Measurements from ENCODE around the gene MTHFR.

The MTHFR gene

GRCh38 chr1:11794446-11795237 lies 11.1 kb downstream of the MTHFR start:
- TF ChIP-seq TCF12 (IDR thresholded peaks at IDR 0.05; ENCODE audit: low read depth), result no peak
- no peak for TF ChIP-seq TEAD4 (IDR thresholded peaks at IDR 0.05)
- no peak for TF ChIP-seq USF1 (IDR thresholded peaks at IDR 0.05)
- TF ChIP-seq EGR1 (IDR thresholded peaks at IDR 0.05), result no peak
- no peak for TF ChIP-seq CEBPB (IDR thresholded peaks at IDR 0.05)

- TF ChIP-seq CEBPB (IDR thresholded peaks at IDR 0.05) (no peak), ZBTB7A (IDR thresholded peaks at IDR 0.05; ENCODE audit: low read depth) (no peak), EP300 (IDR thresholded peaks at IDR 0.05; ENCODE audit: borderline replicate concordance) (no peak), YY1 (IDR thresholded peaks at IDR 0.05; ENCODE audit: low read depth) (no peak)
- TF ChIP-seq, protein P1, sequence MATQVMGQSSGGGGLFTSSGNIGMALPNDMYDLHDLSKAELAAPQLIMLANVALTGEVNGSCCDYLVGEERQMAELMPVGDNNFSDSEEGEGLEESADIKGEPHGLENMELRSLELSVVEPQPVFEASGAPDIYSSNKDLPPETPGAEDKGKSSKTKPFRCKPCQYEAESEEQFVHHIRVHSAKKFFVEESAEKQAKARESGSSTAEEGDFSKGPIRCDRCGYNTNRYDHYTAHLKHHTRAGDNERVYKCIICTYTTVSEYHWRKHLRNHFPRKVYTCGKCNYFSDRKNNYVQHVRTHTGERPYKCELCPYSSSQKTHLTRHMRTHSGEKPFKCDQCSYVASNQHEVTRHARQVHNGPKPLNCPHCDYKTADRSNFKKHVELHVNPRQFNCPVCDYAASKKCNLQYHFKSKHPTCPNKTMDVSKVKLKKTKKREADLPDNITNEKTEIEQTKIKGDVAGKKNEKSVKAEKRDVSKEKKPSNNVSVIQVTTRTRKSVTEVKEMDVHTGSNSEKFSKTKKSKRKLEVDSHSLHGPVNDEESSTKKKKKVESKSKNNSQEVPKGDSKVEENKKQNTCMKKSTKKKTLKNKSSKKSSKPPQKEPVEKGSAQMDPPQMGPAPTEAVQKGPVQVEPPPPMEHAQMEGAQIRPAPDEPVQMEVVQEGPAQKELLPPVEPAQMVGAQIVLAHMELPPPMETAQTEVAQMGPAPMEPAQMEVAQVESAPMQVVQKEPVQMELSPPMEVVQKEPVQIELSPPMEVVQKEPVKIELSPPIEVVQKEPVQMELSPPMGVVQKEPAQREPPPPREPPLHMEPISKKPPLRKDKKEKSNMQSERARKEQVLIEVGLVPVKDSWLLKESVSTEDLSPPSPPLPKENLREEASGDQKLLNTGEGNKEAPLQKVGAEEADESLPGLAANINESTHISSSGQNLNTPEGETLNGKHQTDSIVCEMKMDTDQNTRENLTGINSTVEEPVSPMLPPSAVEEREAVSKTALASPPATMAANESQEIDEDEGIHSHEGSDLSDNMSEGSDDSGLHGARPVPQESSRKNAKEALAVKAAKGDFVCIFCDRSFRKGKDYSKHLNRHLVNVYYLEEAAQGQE (IDR thresholded peaks at IDR 0.05; ENCODE audit: low read depth), result no peak
Observed at GRCh38 chr1:11793819-11794218, 11.9 kb downstream of the MTHFR start.

DNA sequence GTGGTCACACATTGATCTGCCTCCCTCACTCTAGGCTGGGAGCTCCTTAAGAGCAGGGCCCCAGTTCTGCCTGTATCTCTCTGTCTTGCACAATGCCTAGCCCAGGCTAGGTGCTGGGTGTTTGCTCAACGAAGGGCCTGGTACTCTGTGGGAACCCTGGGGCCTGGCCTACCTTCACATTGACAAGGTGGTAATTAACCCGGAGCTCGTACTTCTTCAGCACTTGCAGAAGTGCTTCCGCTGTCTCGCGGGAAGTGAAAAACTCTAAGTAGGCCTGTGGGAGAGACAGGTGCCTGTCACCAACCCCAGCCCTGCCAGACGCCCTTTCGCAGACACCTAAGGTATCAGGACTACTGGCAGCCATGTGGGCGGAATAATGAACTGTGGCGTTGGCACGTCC lies 13.7 kb downstream of the MTHFR start:
- TF ChIP-seq, protein P1 (IDR thresholded peaks at IDR 0.05; ENCODE audit: low read depth), result no peak
- TF ChIP-seq ZBTB7A (IDR thresholded peaks at IDR 0.05; ENCODE audit: low read depth) (no peak), TEAD4 (IDR thresholded peaks at IDR 0.05) (no peak), USF1 (IDR thresholded peaks at IDR 0.05) (no peak), NFIC (IDR thresholded peaks at IDR 0.05) (no peak), RAD21 (IDR thresholded peaks at IDR 0.05; ENCODE audit: low read depth) (no peak), YY1 (IDR thresholded peaks at IDR 0.05; ENCODE audit: low read depth) (no peak), EP300 (IDR thresholded peaks at IDR 0.05; ENCODE audit: borderline replicate concordance) (no peak), CREB1 (IDR thresholded peaks at IDR 0.05; ENCODE audit: low read depth) (no peak), CEBPB (IDR thresholded peaks at IDR 0.05) (no peak), TAF1 (IDR thresholded peaks at IDR 0.05; ENCODE audit: low read depth) (no peak), FOXM1 (IDR thresholded peaks at IDR 0.05; ENCODE audit: borderline replicate concordance, low read depth) (no peak)

GRCh38 chr1:11790880-11791715 lies 14.7 kb downstream of the MTHFR start:
- no peak for TF ChIP-seq USF1 (IDR thresholded peaks at IDR 0.05)
- TF ChIP-seq, protein P1 (IDR thresholded peaks at IDR 0.05; ENCODE audit: low read depth), result no peak
- no peak for TF ChIP-seq TEAD4 (IDR thresholded peaks at IDR 0.05)
- TF ChIP-seq FOXM1 (IDR thresholded peaks at IDR 0.05; ENCODE audit: borderline replicate concordance, low read depth), result no peak
